TTC549 (cell line): Measurements from ENCODE around the gene SNCAIP.

Experiments
- FAIRE-seq: peaks from 2 replicates; lab custom pipeline; 2012; peaks lifted over from hg19 to GRCh38; lab: Jason Lieb, UNC

Gene SNCAIP

DNA sequence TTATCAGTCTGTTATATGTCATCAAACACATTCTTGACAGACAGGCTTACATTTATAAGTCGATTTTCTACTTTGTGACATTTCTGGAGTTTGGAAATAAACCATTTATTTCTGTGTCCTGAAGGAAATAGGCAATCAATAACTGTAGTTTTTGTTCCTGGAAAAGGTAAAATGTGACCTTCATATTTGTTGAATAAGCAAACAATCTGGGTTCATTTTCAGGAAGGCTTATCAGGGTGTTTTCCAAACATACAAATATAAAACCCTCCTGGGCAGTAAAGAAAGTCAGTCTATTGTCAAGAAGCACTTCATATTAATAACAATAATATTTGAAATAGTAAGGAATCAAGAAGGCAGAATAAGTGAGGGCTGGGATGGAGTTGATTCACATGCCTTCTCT lies 195.0 kb downstream of the SNCAIP start:
- no peak for FAIRE-seq

DNA sequence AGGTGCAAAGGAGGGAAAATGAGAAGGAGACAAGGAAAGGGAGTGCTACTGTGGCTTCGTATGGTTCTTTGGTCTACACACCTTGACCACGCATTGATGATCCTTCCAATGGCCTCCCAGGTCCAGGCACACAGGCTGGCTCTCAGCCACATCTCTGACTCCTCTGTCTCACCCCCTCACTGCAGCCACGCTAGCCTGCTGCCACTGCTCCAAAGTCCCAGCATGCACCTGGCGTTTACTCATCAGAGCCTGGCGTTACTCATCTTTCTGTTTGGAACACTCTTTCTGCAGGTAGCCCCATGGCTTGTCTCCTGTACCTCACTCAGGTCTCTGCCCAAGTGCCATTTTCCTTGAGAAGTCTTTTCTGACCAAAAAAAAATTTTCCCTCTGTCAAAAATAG lies 195.5 kb downstream of the SNCAIP start:
- no peak for FAIRE-seq

DNA sequence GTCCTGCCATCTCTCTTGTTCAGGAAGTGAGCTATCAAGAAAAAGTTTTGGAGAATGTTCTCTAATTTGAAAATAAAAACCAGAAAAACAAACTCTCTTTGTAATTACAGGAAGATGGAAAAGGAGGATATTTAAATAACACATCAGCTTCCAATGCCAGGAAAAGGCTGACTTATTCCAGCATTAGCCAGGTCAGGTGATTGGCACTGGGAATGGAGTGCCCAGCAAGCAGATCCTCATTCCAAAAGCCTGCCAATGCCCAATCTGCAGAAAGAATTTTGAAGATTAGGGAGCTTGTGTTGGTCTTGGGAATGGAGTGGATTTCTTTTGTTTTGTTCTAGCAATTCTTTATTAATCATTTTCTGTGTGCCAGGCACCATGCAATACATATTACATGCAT lies 196.6 kb downstream of the SNCAIP start:
- no peak for FAIRE-seq
